ENCODE data around the gene KCNIP4.

KCNIP4 gene

GRCh38 chr4:21507439-21507838, 441.1 kb downstream of the KCNIP4 start:
- in situ Hi-C loops (cut with HindIII; ENCODE audit: low sequenced_read_pairs) = loop anchor here (5.0 kb wide), 1 partner anchor 260 kb away; no protein-coding TSS in a partner anchor

- in situ Hi-C loops (cut with HindIII; ENCODE audit: low sequenced_read_pairs) = no loop called here
Measured at GRCh38 chr4:21490682-21491081, 457.9 kb downstream of the KCNIP4 start.

DNA sequence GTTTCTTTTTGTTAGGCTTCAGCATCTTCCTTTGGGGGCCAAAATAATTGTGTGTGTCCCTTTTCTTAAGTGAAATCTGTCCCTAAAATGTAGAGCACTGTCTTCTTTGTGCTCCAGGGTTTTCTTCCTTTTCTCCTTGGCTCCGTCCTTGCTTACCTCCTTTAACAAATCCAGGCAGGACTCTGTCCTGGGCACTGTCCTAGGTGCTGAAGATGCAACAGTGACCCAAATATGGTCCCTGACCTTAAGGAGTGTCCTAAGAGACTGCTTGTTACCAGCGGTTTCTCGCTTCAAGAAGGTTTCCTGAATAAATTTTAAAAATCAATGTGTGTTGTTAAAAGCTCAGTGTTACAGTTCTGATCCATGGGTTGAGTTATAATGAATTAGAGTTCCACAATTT, 471.8 kb downstream of the KCNIP4 start:
- in situ Hi-C loops (cut with HindIII; ENCODE audit: low sequenced_read_pairs) = loop anchor here (5.0 kb wide), 1 partner anchor 66 kb away; no protein-coding TSS in a partner anchor

GRCh38 chr4:21474195-21474594, 474.4 kb downstream of the KCNIP4 start:
- in situ Hi-C loops (cut with HindIII; ENCODE audit: low sequenced_read_pairs) = no loop called here

DNA sequence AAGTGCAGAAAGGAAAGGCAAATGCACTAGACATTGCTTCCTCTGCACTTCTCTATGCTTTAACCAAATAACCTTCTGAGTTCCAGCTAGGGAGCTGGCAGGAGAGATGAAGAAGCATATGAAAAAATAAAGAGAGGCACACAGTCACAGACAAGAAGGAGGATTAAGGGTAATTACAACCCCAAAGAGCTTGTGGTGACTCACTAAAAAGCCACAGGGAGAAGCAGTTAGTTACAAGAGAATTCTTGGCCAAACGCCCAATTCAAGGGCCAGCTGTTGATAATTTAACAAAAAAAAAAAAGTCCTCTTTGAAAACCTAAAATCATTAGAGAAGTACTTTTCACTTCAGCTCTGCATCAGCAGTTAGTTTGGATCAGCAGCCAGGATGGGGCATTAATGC, 478.0 kb downstream of the KCNIP4 start:
- in situ Hi-C loops (cut with HindIII; ENCODE audit: low sequenced_read_pairs) = no loop called here

DNA sequence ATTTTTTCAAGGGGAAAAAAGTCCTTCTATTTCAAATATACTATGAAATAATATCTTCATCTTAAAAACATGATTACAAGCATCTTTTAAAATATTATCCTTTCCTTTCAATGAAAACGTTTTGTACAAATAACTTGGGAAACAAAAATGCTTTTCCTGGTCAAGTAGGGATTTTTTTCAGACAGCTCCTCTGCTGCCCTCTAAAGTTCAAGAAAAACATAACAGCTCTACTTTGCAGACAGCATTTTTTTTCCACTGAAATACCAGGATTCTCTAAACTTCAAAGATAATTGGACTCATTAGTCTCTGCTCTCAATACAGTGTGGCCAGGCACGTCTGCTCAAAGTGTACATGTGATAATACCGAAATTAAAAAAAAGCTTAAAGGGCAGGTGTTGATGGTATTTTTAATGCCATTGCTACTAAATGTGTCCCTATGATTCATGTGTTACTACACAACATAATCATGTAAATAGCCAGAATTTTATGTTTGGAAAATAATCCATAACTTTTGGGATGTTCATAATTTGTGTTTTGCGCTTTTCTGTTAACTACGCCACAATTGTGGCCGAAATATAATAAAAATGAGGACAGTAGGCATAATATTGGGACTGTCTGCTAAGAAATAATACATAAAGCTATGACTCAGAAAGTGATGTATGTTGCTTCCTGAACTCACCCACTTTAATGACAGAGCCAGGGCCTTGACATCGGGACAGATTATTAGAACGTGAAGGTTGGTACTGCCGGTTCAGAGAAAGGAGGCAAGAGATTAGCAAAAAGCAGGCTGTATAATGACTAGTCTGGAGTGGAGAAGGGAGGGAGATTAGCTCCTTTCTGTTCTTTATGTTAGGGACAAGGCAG, 478.9 kb downstream of the KCNIP4 start:
- in situ Hi-C loops (cut with HindIII; ENCODE audit: low sequenced_read_pairs) = no loop called here

- in situ Hi-C loops (cut with HindIII; ENCODE audit: low sequenced_read_pairs) = no loop called here
Measured at GRCh38 chr4:21467551-21467950, 481.0 kb downstream of the KCNIP4 start.

DNA sequence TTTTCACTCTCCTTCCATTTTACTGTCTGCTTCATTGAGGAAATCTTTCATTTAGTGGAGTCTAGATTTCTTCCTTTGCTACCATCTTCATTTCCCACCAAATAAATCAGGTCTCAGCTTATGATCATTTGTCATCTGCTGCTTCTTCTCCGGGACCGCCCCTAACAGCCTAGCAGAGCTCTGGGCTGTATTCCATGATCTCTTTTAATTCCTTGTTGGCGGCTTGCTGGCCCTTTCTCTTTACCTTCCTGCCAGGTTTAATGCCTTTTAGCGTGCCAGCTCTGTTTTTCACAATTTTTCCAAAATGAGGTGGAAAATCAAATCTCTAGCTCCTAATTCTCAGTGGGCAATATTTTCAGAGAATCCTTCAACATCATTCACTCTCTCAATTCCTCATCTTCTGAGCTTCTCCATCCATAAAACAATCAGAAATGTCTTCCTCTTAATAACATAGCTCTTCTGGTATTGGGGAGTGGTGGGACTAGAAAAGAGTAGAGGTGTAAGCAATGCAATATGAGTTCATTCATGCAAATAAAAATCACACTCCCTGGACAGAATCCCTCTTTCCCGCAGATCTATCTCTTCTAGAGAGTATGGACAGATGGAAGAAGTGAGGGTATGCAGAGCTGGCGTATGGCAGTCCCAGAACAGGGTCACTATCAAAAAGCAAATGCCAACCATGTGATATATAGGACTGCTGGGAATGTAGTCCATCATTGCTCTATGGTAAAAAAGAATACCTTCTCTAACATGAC, 491.3 kb downstream of the KCNIP4 start:
- in situ Hi-C loops (cut with HindIII; ENCODE audit: low sequenced_read_pairs) = no loop called here

- in situ Hi-C loops (cut with HindIII; ENCODE audit: low sequenced_read_pairs) = no loop called here
Measured at GRCh38 chr4:21454831-21455230, 493.7 kb downstream of the KCNIP4 start.

- in situ Hi-C loops (cut with HindIII; ENCODE audit: low sequenced_read_pairs) = no loop called here
Measured at GRCh38 chr4:21454201-21454600, 494.4 kb downstream of the KCNIP4 start.

- in situ Hi-C loops (cut with HindIII; ENCODE audit: low sequenced_read_pairs) = no loop called here
Measured at GRCh38 chr4:21452931-21453330, 495.6 kb downstream of the KCNIP4 start.

DNA sequence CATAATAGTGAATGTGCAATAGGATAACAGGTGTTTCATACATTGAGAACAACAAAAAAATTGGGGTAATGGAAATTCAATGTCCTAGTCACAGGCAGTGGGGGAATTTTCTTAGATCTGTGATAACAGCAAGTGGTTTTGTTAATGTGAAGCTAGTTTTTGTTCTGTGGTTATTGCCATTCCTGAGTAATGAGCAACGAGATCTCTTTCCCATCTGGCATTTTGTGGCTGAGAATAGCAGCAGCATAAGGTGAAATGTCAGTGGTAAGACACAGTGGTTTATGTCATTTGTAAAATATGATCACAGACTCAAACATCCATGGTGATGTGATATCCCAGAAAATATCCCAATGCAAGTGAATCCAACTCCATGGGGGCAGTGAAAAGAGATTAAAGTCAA, 497.5 kb downstream of the KCNIP4 start:
- in situ Hi-C loops (cut with HindIII; ENCODE audit: low sequenced_read_pairs) = no loop called here

DNA sequence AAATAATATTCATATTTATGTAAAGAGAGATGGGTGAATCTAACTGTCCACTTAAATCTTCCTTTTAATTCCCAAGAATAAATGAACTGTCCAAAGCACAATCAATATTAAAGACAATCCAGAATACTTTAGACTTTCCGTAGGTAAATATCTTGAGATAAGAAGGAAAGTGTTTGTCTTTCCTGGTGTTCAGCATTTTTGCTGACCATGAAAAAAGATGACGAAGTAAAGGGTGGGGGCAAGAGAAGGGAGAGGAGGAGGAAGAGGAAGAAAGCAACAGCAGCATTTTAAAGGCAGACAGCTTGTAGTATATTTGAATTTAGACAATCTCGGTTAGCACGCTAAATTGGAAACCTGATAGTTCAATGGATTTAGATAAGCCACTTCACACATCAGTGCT, 498.2 kb downstream of the KCNIP4 start:
- in situ Hi-C loops (cut with HindIII; ENCODE audit: low sequenced_read_pairs) = no loop called here

DNA sequence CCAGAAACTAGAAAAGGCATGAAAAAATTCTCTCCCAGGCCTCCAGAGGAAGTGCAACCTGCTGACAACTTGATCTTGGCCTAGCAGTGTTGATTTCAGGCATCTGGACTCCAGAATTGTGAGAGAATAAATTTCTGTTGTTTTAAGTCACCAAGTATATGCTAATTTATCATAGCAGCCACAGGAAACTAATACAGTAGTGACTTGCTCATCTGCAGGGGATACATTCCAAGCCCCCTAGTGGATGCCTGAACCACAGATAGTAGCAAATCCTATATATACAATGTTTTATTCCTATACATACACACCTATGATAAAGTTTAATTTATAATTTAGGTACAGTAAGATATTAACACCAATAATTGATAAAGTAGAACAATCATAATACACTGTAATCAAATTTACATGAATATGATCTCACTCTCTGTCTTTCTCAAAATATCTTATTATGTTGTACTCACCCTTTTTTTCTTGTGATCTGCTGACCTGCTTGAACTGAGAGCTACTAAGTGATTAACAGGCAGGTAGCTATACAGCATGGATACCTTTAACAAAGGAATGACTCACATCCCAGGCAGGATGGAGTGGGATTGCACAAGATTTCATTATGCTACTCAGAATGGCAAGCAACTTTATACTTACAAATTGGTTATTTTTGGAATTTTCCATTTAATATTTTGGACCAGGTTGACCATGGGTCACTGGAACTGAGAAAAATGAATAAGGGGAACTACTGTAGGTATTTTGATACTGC, 501.1 kb downstream of the KCNIP4 start:
- in situ Hi-C loops (cut with HindIII; ENCODE audit: low sequenced_read_pairs) = no loop called here

DNA sequence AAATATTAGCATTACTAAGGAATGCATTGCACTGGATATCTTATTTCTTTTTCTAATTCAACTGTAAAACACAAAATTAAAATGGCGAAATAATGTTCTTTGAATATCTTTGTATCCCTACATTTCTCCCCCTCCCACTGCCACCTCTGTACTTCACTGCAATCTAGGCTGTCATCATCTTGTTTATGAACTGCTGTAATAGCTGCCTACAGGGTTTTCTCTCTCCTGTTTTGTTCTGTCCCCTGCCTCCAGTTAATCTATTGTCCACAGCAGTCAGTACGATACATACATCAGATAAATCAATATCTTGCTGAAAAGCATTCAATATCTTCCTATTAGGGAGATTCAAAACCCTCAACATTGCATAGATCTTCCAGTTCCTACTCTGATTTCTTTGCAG, 528.4 kb downstream of the KCNIP4 start:
- in situ Hi-C loops (cut with HindIII; ENCODE audit: low sequenced_read_pairs) = no loop called here

DNA sequence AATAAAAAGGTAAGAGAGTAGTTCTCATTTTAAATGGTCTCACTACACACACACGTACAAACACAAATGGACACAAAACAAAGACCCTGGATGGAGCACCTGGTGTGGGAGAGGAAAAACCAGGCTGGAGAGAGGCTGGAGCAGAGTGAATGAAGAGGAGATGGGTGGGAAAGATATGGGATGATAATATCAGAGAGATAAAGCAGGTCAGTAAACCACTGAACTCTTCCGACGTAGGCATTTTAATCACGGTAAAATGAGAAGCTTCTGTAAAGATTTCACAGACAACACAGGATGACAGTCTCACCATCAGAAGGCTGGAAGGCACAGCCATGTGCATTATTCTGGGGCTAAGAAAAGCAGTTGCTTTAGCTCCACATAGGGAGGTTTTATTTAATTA, 532.8 kb downstream of the KCNIP4 start:
- in situ Hi-C loops (cut with HindIII; ENCODE audit: low sequenced_read_pairs) = no loop called here

DNA sequence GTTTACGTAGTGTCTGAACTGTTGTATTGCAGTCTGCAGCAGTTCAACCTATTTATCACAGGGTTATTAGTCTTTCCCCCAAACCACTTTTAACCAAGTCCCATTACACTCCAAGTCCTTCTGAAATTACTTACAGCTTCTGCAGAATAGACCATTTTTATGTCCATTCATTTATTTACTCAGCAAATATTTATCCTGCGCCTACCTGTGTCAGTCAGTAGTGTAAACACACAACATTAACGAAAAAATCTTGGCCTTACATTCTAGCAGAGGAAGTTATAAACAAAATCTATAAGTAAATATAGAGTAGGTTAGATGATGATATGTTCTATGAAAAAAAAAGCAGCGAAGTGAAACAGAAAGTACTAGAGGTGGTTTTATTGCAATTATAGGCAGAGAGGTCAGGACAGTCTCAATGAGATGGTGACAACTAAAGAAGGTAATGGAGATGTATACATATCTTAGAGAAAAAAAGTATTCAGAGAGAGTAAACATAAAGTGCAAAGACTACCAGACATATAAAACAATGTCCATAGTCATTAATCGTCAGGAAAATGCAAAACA, 534.7 kb downstream of the KCNIP4 start:
- in situ Hi-C loops (cut with HindIII; ENCODE audit: low sequenced_read_pairs) = no loop called here

DNA sequence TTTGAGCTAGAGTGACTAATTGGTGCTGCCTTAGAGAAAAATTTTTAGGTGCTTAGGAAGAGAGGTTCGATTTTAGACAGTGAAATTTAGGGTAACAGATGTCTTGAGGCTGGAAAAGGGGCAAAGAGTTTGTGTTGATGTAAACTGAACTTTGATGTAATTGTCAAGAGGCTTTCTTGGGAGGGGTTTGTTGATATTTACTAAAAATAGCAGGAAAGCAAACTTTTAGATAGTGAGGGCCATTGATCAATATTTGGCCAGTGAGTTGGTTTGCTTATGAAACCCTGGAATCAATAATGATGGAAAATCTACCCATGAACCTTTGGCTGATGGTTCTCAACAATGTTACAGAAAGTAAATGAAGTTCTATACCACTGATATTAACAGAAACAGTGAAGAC, 537.5 kb downstream of the KCNIP4 start:
- in situ Hi-C loops (cut with HindIII; ENCODE audit: low sequenced_read_pairs) = no loop called here

- in situ Hi-C loops (cut with HindIII; ENCODE audit: low sequenced_read_pairs) = no loop called here
Measured at GRCh38 chr4:21410372-21410771, 538.2 kb downstream of the KCNIP4 start.

- in situ Hi-C loops (cut with HindIII; ENCODE audit: low sequenced_read_pairs) = no loop called here
Measured at GRCh38 chr4:21387683-21388082, 560.9 kb downstream of the KCNIP4 start.

GRCh38 chr4:21386166-21386780, 562.3 kb downstream of the KCNIP4 start:
- in situ Hi-C loops (cut with HindIII; ENCODE audit: low sequenced_read_pairs) = no loop called here

Measured in endothelial cell of hepatic sinusoid (primary cell).